ENCODE measurements around the gene EFNB2. TPM values are rescaled to one million over a fixed set of nuclear protein-coding genes. Genes with fewer than 3 reads are reported as not detected.
A peak's percentile ranks its signal among the peaks of the same experiment; 100 is the strongest.

The EFNB2 gene
- total and polyA plus RNA-seq, 2 donors (not counting 3 experiments of a cell fraction or from before 2014, with no cell fraction given), result 50.4 to 69.5 TPM

DNA sequence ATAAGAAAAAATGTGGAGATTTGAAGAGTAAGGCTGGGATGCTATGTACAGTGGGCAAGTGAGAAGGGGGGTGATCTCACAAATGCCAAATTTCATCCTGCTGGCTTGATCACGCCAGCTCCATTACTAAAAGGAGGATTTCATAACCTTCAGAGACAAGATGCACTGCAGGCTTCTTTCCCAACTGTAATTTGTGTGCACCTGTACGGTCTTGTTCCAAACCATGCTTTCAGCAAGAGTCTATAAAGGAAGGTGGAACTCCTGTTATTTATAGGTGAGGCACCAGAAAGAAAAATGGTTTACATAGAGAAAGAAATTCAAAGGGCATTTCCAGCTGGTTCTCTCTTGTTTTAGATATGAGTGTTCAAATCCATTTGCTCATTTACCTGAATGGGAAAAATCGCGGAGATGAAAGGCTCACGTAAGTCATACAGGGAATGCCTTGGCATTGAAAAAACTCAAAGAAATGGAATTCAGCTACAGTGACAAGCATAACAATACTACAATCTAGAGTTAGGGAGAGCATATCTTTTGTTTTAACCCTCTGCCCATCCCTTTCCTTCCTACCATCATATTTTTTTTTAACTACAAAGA, 13.3 kb downstream of the EFNB2 start:
- POLR2A ChIA-PET, result no interaction called here
- no peak overlapping the region for H3K9ac ChIP-seq (replicated peaks; ENCODE audit: extremely low read depth, insufficient read depth, low read length)
- BruUV-seq (replicated peaks), result no TSS peak
- dilution Hi-C loops (cut with MboI; ENCODE audit: extremely low pct_ligation_motif_present, low sequenced_read_pairs), result no loop called here
- no peaks in the 10 kb centered on the region for H3K27me3 ChIP-seq (ENCODE audit: control insufficient read depth in 2 of 2, insufficient read depth in 2 of 2, low read length in 2 of 2)
- H3K79me2 ChIP-seq (ENCODE audit: control insufficient read depth, insufficient read depth, low read length), result peaks cover 26% of the 10 kb centered on the region
- no peak for DNase-seq (ENCODE audit: low read depth, low spot score)
- H3K4me1 ChIP-seq (ENCODE audit: control insufficient read depth, extremely low read depth, insufficient read depth, low read length), result peaks cover 19% of the 10 kb centered on the region
- intact Hi-C loops (cut with micrococcal nuclease), result no loop called here
- no peaks in the 10 kb centered on the region for H3K9me1 ChIP-seq (replicated peaks; ENCODE audit: control insufficient read depth, extremely low read depth, insufficient read depth, low read length)
- H3K4me2 ChIP-seq (ENCODE audit: insufficient read depth, low read length), result peak overlapping the region; percentile 14
- peaks cover 0 to 8% of the 10 kb centered on the region in 2 experiments for H3K36me3 ChIP-seq (ENCODE audit: control insufficient read depth in 2 of 2, extremely low read depth in 1 of 2, insufficient read depth in 2 of 2, low read length in 2 of 2)
- no peak overlapping the region for H3K4me3 ChIP-seq (replicated peaks in 1 of 3; ENCODE audit: insufficient read depth in 1 of 3, low read depth in 1 of 3, low read length in 3 of 3)
- CTCF ChIA-PET, result interaction anchor here (1.2 to 1.7 kb wide), 3 partner anchors 11 to 16 kb away, joined by 3 to 6 read pairs (median 5); partner anchors contain the start of gene EFNB2
- H3K27ac ChIP-seq (ENCODE audit: insufficient read depth, low read depth, low read length), result no peak overlapping the region
- no peak for TF ChIP-seq POLR2A (IDR thresholded peaks at IDR 0.05; ENCODE audit: low read depth, low read length)
- no peak for TF ChIP-seq JUN (IDR thresholded peaks at IDR 0.05; ENCODE audit: borderline replicate concordance, insufficient read depth, insufficient read length, low read depth)
- TF ChIP-seq FOS (IDR thresholded peaks at IDR 0.05; ENCODE audit: borderline replicate concordance, insufficient read depth, low read length), result no peak
- TF ChIP-seq MYC (IDR thresholded peaks at IDR 0.05; ENCODE audit: low read depth, low read length), result no peak
- TF ChIP-seq CTCF (IDR thresholded peaks at IDR 0.05; ENCODE audit: extremely low read depth in 1 of 2, insufficient read depth in 1 of 2, low read depth in 1 of 2, low read length in 2 of 2), result no peak
- TF ChIP-seq, protein P1, sequence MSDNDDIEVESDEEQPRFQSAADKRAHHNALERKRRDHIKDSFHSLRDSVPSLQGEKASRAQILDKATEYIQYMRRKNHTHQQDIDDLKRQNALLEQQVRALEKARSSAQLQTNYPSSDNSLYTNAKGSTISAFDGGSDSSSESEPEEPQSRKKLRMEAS (IDR thresholded peaks at IDR 0.05; ENCODE audit: insufficient read depth, insufficient read length), result no peak
- no peak for TF ChIP-seq EZH2 (IDR thresholded peaks at IDR 0.05; ENCODE audit: borderline replicate concordance, low read depth, low read length, severe bottlenecking)
- no peak for TF ChIP-seq GATA2 (IDR thresholded peaks at IDR 0.05; ENCODE audit: insufficient read depth, insufficient read length, low read depth, low read length)
- TF ChIP-seq POLR2AphosphoS5 (IDR thresholded peaks at IDR 0.05; ENCODE audit: insufficient read depth, low read depth, low read length), result no peak
- FAIRE-seq, result no peak
- no peak overlapping the region for H2AFZ ChIP-seq (ENCODE audit: low read depth, low read length)
- no peaks in the 10 kb centered on the region for H3K9me3 ChIP-seq (replicated peaks; ENCODE audit: control insufficient read depth, insufficient read depth, low read length)
- H4K20me1 ChIP-seq (replicated peaks; ENCODE audit: control insufficient read depth, extremely low read depth, insufficient read depth, low read length), result peaks cover 2% of the 10 kb centered on the region
